ENCODE data around the gene CBLB. TPM values are rescaled to one million over a fixed set of nuclear protein-coding genes. Genes with fewer than 3 reads are reported as not detected.

The CBLB gene
- total RNA-seq, 4 donors from 2014 or later = 17.0 to 33.8 (median 23.0) TPM

DNA sequence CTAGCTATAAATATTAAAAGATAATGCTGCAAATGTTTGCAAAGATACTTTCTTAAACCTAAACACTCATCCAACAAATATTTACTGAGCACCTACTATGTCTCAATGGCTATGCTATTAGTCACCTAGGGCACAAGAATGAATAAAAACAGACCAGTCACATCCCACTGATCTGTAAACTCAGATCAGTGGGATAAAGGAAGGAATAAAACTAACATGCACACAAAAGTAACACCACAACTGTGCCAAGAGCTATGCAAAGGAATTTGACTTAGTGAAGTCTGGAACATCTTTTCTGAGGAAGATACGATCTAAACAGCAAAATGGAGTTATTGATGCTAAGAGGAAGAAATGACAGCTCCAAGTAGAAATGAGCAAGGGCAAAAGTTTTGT lies 56.6 kb downstream of the CBLB start:
- TF ChIP-seq, protein P1, sequence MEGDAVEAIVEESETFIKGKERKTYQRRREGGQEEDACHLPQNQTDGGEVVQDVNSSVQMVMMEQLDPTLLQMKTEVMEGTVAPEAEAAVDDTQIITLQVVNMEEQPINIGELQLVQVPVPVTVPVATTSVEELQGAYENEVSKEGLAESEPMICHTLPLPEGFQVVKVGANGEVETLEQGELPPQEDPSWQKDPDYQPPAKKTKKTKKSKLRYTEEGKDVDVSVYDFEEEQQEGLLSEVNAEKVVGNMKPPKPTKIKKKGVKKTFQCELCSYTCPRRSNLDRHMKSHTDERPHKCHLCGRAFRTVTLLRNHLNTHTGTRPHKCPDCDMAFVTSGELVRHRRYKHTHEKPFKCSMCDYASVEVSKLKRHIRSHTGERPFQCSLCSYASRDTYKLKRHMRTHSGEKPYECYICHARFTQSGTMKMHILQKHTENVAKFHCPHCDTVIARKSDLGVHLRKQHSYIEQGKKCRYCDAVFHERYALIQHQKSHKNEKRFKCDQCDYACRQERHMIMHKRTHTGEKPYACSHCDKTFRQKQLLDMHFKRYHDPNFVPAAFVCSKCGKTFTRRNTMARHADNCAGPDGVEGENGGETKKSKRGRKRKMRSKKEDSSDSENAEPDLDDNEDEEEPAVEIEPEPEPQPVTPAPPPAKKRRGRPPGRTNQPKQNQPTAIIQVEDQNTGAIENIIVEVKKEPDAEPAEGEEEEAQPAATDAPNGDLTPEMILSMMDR (IDR thresholded peaks at IDR 0.05) = no peak
- no peak for TF ChIP-seq POLR2A (IDR thresholded peaks at IDR 0.05)
- no peak for DNase-seq (ENCODE audit: low spot score in 2 of 2)
- WGBS, 2 donors = 61 to 73% methylated on average over 1 of the region's 1 CpG
- no peak overlapping the region for H3K4me3 ChIP-seq (ENCODE audit: low read depth, poor library complexity, severe bottlenecking)
- intact Hi-C loops (cut with DNase I; ENCODE audit: low total_unique reads) = no loop called here

DNA sequence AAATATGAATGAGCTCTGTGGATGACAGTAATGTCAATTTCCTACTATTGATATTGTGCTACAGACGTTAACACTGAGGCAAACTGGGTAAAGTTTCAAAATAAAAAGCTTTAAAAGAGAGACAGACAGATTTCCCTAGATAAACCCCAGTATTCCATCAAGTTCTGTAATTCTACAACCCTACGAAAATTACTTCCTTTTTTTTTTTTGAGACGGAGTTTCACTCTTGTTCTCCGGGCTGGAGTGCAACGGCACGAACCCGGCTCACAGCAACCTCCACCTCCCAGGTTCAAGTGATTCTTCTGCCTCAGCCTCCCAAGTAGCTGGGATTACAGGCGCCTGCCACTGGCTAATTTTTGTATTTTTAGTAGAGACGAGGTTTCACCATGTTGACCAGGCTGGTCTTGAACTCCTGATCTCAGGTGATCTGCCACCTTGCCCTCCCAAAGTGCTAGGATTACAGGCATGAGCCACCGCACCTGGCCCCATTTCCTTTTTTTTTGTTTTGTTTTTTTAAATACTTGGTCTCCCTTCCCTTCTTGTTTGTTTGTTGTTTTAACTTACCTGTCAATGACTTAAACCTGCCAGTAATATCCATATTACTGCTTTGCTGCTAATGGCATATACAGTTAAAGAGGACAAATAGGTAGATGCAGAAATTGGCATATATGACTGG lies 57.2 kb downstream of the CBLB start:
- TF ChIP-seq, protein P1 (IDR thresholded peaks at IDR 0.05) = no peak
- no peak for TF ChIP-seq POLR2A (IDR thresholded peaks at IDR 0.05)
- DNase-seq (ENCODE audit: low spot score in 2 of 2) = no peak
- intact Hi-C loops (cut with DNase I; ENCODE audit: low total_unique reads) = no loop called here
- WGBS, 2 donors = 74 to 83% methylated on average over 10 of the region's 10 CpGs
- H3K4me3 ChIP-seq (ENCODE audit: low read depth, poor library complexity, severe bottlenecking) = no peak overlapping the region

DNA sequence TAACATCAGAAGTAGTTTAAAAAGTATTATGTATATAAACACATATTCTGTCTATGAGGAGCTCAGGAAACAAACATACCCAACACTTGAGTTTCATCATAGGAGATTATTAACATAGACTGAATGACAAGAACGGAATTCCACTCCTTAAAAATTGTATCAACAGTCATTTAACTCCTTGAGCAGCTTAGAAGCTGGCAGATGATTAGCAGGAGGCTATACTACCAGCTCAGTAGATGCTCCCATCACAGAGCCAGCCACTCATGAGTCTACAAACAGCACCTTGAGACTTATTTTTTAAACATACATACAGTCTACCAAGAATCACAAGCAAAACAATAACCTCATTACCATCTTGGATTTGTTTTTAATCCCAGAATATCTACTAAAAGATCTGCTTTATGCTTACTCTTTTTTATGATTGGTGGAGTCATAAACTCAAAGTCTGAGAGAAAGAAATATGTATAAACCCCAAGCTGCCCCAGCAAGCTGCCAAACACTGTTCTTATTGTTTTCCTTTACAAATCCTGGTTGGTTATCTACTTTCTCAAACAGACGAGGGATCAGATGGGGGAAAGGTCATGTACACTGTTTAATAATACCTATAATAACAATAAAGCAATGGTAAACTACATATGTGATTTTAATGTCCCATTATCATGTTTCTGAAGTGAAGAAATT lies 59.5 kb downstream of the CBLB start:
- 49 to 51% methylated on average over 2 of the region's 2 CpGs for WGBS, 2 donors
- no peak for DNase-seq (ENCODE audit: low spot score in 2 of 2)
- H3K4me3 ChIP-seq (ENCODE audit: low read depth, poor library complexity, severe bottlenecking) = no peak overlapping the region
- intact Hi-C loops (cut with DNase I; ENCODE audit: low total_unique reads) = no loop called here
- no peak for TF ChIP-seq POLR2A (IDR thresholded peaks at IDR 0.05)
- TF ChIP-seq, protein P1 (IDR thresholded peaks at IDR 0.05) = no peak

DNA sequence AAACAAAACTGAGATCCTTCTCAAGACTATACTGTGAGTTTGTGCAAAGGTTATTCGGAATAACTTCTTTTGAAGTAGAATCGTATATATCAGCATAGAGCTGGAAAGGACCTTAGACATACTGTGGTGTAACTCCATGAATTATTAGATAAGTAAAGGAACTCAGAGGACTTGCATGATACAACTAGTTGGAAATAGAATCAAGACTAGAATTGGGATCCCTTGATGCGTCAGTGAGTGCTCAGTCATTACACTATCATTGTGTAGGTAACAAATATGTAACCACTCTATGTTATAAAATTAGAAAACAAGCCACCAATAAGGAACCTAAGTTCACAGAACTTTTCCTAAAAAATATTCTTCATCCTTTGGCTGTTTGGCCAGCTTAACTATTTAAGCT lies 61.1 kb downstream of the CBLB start:
- intact Hi-C loops (cut with DNase I; ENCODE audit: low total_unique reads) = no loop called here
- 94% methylated on average over 3 of the region's 3 CpGs for WGBS, 2 donors

DNA sequence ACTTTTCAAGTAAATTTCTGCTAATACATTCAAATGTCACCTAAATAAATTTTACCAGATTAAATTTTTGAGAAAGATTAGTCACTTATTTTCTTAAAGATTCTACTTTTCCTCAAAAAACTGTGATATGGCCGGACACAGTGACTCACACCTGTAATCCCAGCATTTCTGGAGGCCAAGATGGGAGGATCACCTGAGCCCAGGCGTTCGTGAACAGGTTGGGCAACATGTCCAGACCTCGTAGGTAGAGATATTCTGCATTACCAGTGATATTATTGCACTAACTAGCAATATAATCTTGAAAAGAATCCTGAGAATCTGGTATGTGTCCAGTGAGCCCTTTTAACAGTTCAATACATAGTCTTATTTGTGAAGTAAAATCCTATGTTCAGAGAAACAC lies 61.7 kb downstream of the CBLB start:
- intact Hi-C loops (cut with DNase I; ENCODE audit: low total_unique reads) = no loop called here
- H3K4me3 ChIP-seq (ENCODE audit: low read depth, poor library complexity, severe bottlenecking) = no peak overlapping the region
- no peak for TF ChIP-seq POLR2A (IDR thresholded peaks at IDR 0.05)
- TF ChIP-seq, protein P1 (IDR thresholded peaks at IDR 0.05) = no peak
- DNase-seq (ENCODE audit: low spot score in 2 of 2) = no peak
- 77 to 86% methylated on average over 4 of the region's 4 CpGs for WGBS, 2 donors

More for the DNA sequence above, 61.1 kb downstream of the CBLB start:
- TF ChIP-seq, protein P1 (IDR thresholded peaks at IDR 0.05) = no peak
- TF ChIP-seq POLR2A (IDR thresholded peaks at IDR 0.05) = no peak
- no peak for DNase-seq (ENCODE audit: low spot score in 2 of 2)
- H3K4me3 ChIP-seq (ENCODE audit: low read depth, poor library complexity, severe bottlenecking) = no peak overlapping the region
